ENCODE data around the gene CDON. TPM values are rescaled to one million over a fixed set of nuclear protein-coding genes. Genes with fewer than 3 reads are reported as not detected.
"Not testable (repeated sequence)": the region's sequence is repeated elsewhere in the genome, so short reads cannot be mapped to it uniquely, and the experiment has no call there.

CDON gene
- total and polyA plus RNA-seq, 9 of the 15 experiments (the other 6 are each of a cell fraction or from before 2014, with no cell fraction given), result 0.08 to 0.64 (median 0.40) TPM

DNA sequence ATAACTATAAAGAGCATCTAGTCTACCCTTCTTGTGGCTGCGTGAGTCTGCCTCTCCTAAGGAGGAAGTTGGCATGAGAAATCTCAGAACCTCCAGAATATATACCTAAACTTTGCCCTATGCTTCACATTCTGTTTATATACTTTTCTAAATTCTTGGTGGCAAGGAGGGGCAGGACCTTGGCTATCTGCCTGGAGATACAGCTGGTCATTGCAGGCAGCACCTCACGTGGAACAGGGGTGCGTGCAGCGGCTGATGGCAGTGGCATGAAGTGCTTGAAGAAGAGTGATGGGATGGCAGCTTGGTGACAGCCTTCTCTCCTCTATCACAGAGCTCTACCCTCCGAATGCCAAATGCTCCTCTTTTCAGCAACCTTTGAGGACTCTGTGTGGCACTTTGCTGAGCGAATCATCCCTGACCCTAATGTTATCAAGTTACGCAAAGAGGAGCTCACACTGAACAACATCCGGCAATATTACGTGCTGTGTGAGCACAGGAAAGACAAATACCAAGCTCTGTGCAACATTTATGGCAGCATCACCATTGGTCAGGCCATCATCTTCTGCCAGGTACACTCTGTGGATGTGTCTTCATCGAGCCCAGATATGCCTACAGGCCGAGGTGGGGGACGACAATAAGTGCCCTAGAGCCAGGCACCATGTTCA, 145.9 kb downstream of the CDON start (continued):
- TF ChIP-seq, protein P1, sequence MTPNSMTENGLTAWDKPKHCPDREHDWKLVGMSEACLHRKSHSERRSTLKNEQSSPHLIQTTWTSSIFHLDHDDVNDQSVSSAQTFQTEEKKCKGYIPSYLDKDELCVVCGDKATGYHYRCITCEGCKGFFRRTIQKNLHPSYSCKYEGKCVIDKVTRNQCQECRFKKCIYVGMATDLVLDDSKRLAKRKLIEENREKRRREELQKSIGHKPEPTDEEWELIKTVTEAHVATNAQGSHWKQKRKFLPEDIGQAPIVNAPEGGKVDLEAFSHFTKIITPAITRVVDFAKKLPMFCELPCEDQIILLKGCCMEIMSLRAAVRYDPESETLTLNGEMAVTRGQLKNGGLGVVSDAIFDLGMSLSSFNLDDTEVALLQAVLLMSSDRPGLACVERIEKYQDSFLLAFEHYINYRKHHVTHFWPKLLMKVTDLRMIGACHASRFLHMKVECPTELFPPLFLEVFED (CRISPR knock-in tag; conservative IDR thresholded peaks at IDR 0.05), result no peak
- TF ChIP-seq HDAC6 (IDR thresholded peaks at IDR 0.05; ENCODE audit: low read depth, low read length) (no peak), TCF3 (CRISPR knock-in tag; IDR thresholded peaks at IDR 0.05) (no peak), ZNF134 (CRISPR knock-in tag; conservative IDR thresholded peaks at IDR 0.05) (no peak), ZNF695 (CRISPR knock-in tag; IDR thresholded peaks at IDR 0.05) (no peak), STAT5B (CRISPR knock-in tag; IDR thresholded peaks at IDR 0.05) (no peak)
- TF ChIP-seq, protein P2, sequence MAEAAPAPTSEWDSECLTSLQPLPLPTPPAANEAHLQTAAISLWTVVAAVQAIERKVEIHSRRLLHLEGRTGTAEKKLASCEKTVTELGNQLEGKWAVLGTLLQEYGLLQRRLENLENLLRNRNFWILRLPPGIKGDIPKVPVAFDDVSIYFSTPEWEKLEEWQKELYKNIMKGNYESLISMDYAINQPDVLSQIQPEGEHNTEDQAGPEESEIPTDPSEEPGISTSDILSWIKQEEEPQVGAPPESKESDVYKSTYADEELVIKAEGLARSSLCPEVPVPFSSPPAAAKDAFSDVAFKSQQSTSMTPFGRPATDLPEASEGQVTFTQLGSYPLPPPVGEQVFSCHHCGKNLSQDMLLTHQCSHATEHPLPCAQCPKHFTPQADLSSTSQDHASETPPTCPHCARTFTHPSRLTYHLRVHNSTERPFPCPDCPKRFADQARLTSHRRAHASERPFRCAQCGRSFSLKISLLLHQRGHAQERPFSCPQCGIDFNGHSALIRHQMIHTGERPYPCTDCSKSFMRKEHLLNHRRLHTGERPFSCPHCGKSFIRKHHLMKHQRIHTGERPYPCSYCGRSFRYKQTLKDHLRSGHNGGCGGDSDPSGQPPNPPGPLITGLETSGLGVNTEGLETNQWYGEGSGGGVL (CRISPR knock-in tag; IDR thresholded peaks at IDR 0.05), result no peak
- TF ChIP-seq, protein P3, sequence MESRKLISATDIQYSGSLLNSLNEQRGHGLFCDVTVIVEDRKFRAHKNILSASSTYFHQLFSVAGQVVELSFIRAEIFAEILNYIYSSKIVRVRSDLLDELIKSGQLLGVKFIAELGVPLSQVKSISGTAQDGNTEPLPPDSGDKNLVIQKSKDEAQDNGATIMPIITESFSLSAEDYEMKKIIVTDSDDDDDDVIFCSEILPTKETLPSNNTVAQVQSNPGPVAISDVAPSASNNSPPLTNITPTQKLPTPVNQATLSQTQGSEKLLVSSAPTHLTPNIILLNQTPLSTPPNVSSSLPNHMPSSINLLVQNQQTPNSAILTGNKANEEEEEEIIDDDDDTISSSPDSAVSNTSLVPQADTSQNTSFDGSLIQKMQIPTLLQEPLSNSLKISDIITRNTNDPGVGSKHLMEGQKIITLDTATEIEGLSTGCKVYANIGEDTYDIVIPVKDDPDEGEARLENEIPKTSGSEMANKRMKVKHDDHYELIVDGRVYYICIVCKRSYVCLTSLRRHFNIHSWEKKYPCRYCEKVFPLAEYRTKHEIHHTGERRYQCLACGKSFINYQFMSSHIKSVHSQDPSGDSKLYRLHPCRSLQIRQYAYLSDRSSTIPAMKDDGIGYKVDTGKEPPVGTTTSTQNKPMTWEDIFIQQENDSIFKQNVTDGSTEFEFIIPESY (CRISPR knock-in tag; IDR thresholded peaks at IDR 0.05), result no peak

DNA sequence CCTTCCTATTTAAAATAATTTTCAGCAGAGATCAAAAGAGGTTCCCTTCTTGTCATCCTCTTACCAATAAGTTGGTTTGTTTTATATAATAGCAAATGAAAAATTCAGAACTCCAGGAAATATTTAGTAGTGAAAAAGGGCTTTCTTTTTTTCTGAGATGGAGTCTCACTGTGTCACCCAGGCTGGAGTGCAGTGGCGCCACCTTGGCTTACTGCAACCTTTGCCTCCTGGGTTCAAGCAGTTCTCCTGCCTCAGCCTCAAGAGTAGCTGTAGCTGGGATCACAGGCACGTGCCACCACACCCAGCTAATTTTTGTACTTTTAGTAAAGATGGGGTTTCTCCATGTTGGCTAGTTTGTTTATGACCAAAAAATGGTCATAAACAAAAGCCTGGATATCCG, 148.1 kb downstream of the CDON start:
- intact Hi-C loops (cut with micrococcal nuclease); in situ Hi-C loops (cut with MboI); H4K20me1 ChIP-seq (replicated peaks; ENCODE audit: control insufficient read depth, insufficient read depth, low read length); H3K9ac ChIP-seq (ENCODE audit: insufficient read depth in 1 of 2, low read depth in 2 of 2, low read length in 2 of 2); H3K9me3 ChIP-seq (replicated peaks; ENCODE audit: control insufficient read depth, insufficient read depth, low read depth, low read length); H3K79me2 ChIP-seq (ENCODE audit: control insufficient read depth, insufficient read depth, low read length); DNase-seq (ENCODE audit: extremely low read depth in 1 of 4, low spot score in 3 of 4); H3K27ac ChIP-seq (ENCODE audit: extremely low read depth, low read depth, low read length); BruUV-seq (replicated peaks); H3K9me1 ChIP-seq (ENCODE audit: control insufficient read depth, insufficient read depth, low read length); H3K4me3 ChIP-seq; H3K4me1 ChIP-seq (replicated peaks in 1 of 2; ENCODE audit: control insufficient read depth in 2 of 2, insufficient read depth in 2 of 2, low read length in 2 of 2); H2AFZ ChIP-seq (ENCODE audit: low read depth, low read length); FAIRE-seq; H3K36me3 ChIP-seq (ENCODE audit: control insufficient read depth, insufficient read depth, low read length); H3K4me2 ChIP-seq (ENCODE audit: insufficient read depth, low read length): not testable (repeated sequence)
- CTCF ChIA-PET (ENCODE audit: low intra/inter-chr PET ratio), result interaction anchor here (0.6 kb wide), 1 partner anchor 50 kb away, joined by 3 read pairs; no protein-coding TSS in a partner anchor
- 4% methylated on average over 3 of the region's 3 CpGs for WGBS (ENCODE audit: insufficient coverage, low coverage, missing lambda C conversion rate)
- POLR2A ChIA-PET, result interaction anchor here (1.0 kb wide), 1 partner anchor 26 kb away, joined by 4 read pairs; no protein-coding TSS in a partner anchor
- peaks cover 28 to 44% of the 10 kb centered on the region in 2 experiments for H3K27me3 ChIP-seq (ENCODE audit: control insufficient read depth in 2 of 2, insufficient read depth in 2 of 2, low read length in 2 of 2)
- ATAC-seq, result 0 out of 3 replicates have a peak, but pooled peaks have one; percentile 57
